HEK293 (cell line): ENCODE results near the gene GPR148.

ENCODE experiments used
- CTCF ChIA-PET: fragments of 350-600 bp; formaldehyde crosslinking; extraction: SDS; loops from one replicate; lab custom pipeline; 2021; ENCODE audit warnings: antibody characterized with exemption; lab: Yijun Ruan, JAX
- POLR2A ChIA-PET: fragments of 300-600 bp; formaldehyde crosslinking; extraction: SDS; loops from one replicate; lab custom pipeline; 2020; ENCODE audit warnings: antibody characterized with exemption, inconsistent platforms; lab: Yijun Ruan, JAX
- H3K27ac ChIP-seq: fragments of 200-500 bp; sonication (Bioruptor generic); 2 replicates; pipeline ENCODE4 v1.5.1; 2014; ENCODE audit warnings: low read depth, low read length, control low read depth, inconsistent platforms; ENCODE audit errors: extremely low read depth
- H3K36me3 ChIP-seq, 2 experiments: fragments of 200-500 bp in 1 of 2; sonication (Bioruptor generic) in 1 of 2; 1 replicate in 1 of 2; 2 replicates in 1 of 2; pipeline ENCODE4 v1.5.1; 2014 to 2017; ENCODE audit warnings: inconsistent platforms in 2 of 2, low read length in 2 of 2; ENCODE audit not compliant: control insufficient read depth in 2 of 2, insufficient read depth in 1 of 2
- H3K4me1 ChIP-seq: fragments of 200-500 bp; sonication (Bioruptor generic); 2 replicates; pipeline ENCODE4 v1.5.1; 2014; ENCODE audit warnings: mild to moderate bottlenecking, low read length, inconsistent platforms; ENCODE audit not compliant: control insufficient read depth, insufficient read depth
- H3K4me3 ChIP-seq: 2 replicates; pipeline ENCODE4 v1.5.1; 2011; ENCODE audit warnings: low read depth, mild to moderate bottlenecking, control low read depth, low read length, moderate library complexity
- H3K9me3 ChIP-seq: fragments of 200-500 bp; sonication (Bioruptor generic); 2 replicates; pipeline ENCODE4 v1.5.1; 2014; ENCODE audit warnings: low read depth, low read length, inconsistent platforms; ENCODE audit not compliant: control insufficient read depth, insufficient read depth
- BCL6B ChIP-seq: fragments of 450-650 bp; formaldehyde crosslinking; IDR thresholded peaks from 2 replicates; pipeline ENCODE4 v1.5.1; 2017; ENCODE audit warnings: missing biosample characterization, missing genetic modification characterization
- GFI1B ChIP-seq: fragments of 450-650 bp; formaldehyde crosslinking; IDR thresholded peaks from 2 replicates; pipeline ENCODE4 v1.5.1; 2016; ENCODE audit warnings: missing biosample characterization, missing genetic modification characterization
- GLI4 ChIP-seq: fragments of 450-650 bp; formaldehyde crosslinking; IDR thresholded peaks from 2 replicates; pipeline ENCODE4 v1.5.1; 2016; ENCODE audit warnings: missing biosample characterization, missing genetic modification characterization
- HOXC10 ChIP-seq: sonication (generic); formaldehyde crosslinking; IDR thresholded peaks from 2 replicates; pipeline ENCODE4 v1.8.1; 2023; ENCODE audit warnings: mild to moderate bottlenecking, missing genetic modification reagents
- IKZF3 ChIP-seq: fragments of 450-650 bp; IDR thresholded peaks from 2 replicates; pipeline ENCODE4 v1.5.0; 2018; ENCODE audit warnings: missing biosample characterization, mild to moderate bottlenecking, missing genetic modification characterization, moderate library complexity
- PATZ1 ChIP-seq: fragments of 450-650 bp; formaldehyde crosslinking; IDR thresholded peaks from 2 replicates; pipeline ENCODE4 v1.5.1; 2016; ENCODE audit warnings: missing biosample characterization, missing genetic modification characterization
- TCF7L2 ChIP-seq: IDR thresholded peaks from 2 replicates; pipeline ENCODE4 v1.6.1; 2011; ENCODE audit warnings: low read depth, mild to moderate bottlenecking, inconsistent platforms, low read length, moderate library complexity, borderline replicate concordance
- ZBTB48 ChIP-seq: fragments of 450-650 bp; formaldehyde crosslinking; IDR thresholded peaks from 2 replicates; pipeline ENCODE4 v1.5.1; 2016; ENCODE audit warnings: missing biosample characterization, missing genetic modification characterization
- ZFP3 ChIP-seq: fragments of 450-650 bp; formaldehyde crosslinking; IDR thresholded peaks from 2 replicates; pipeline ENCODE4 v1.5.1; 2016; ENCODE audit warnings: low read depth, missing biosample characterization, missing genetic modification characterization
- ZNF112 ChIP-seq: fragments of 450-650 bp; formaldehyde crosslinking; IDR thresholded peaks from 2 replicates; pipeline ENCODE4 v1.5.0; 2017; ENCODE audit warnings: missing biosample characterization, missing genetic modification characterization
- ZNF114 ChIP-seq: fragments of 450-650 bp; formaldehyde crosslinking; IDR thresholded peaks from 2 replicates; pipeline ENCODE4 v1.5.0; 2017; ENCODE audit warnings: missing biosample characterization, missing genetic modification characterization
- ZNF155 ChIP-seq: fragments of 450-650 bp; formaldehyde crosslinking; IDR thresholded peaks from 2 replicates; pipeline ENCODE4 v1.5.1; 2016; ENCODE audit warnings: missing biosample characterization, missing genetic modification characterization
- ZNF157 ChIP-seq: fragments of 450-650 bp; formaldehyde crosslinking; IDR thresholded peaks from 2 replicates; pipeline ENCODE4 v1.5.1; 2016; ENCODE audit warnings: missing biosample characterization, missing genetic modification characterization
- ZNF221 ChIP-seq: fragments of 450-650 bp; formaldehyde crosslinking; IDR thresholded peaks from 2 replicates; pipeline ENCODE4 v1.5.1; 2017; ENCODE audit warnings: missing biosample characterization, missing genetic modification characterization, borderline replicate concordance
- ZNF350 ChIP-seq: fragments of 450-650 bp; formaldehyde crosslinking; IDR thresholded peaks from 2 replicates; pipeline ENCODE4 v1.5.0; 2017; ENCODE audit warnings: missing biosample characterization, mild to moderate bottlenecking, missing genetic modification characterization
- ZNF521 ChIP-seq: fragments of 450-650 bp; formaldehyde crosslinking; IDR thresholded peaks from 2 replicates; pipeline ENCODE4 v1.5.1; 2017; ENCODE audit warnings: missing biosample characterization, mild to moderate bottlenecking, missing genetic modification characterization
- ZNF530 ChIP-seq: fragments of 450-650 bp; formaldehyde crosslinking; IDR thresholded peaks from 2 replicates; pipeline ENCODE4 v1.5.1; 2016; ENCODE audit warnings: low read depth, missing biosample characterization, missing genetic modification characterization
- ZNF555 ChIP-seq: fragments of 450-650 bp; formaldehyde crosslinking; conservative IDR thresholded peaks from 2 replicates; pipeline ENCODE4 v1.5.1; 2017; ENCODE audit warnings: missing biosample characterization, mild to moderate bottlenecking, missing genetic modification characterization, inconsistent platforms
- ZNF585B ChIP-seq: fragments of 450-650 bp; formaldehyde crosslinking; IDR thresholded peaks from 2 replicates; pipeline ENCODE4 v1.5.1; 2016; ENCODE audit warnings: missing biosample characterization, missing genetic modification characterization
- ZNF792 ChIP-seq: fragments of 450-650 bp; formaldehyde crosslinking; IDR thresholded peaks from 2 replicates; pipeline ENCODE4 v1.5.1; 2016; ENCODE audit warnings: missing biosample characterization, missing genetic modification characterization
- TF ChIP-seq, protein P1 (sequence below): fragments of 450-650 bp; formaldehyde crosslinking; IDR thresholded peaks from 2 replicates; pipeline ENCODE4 v1.5.1; 2016; ENCODE audit warnings: missing biosample characterization, missing genetic modification characterization, low read depth

The GPR148 gene

DNA sequence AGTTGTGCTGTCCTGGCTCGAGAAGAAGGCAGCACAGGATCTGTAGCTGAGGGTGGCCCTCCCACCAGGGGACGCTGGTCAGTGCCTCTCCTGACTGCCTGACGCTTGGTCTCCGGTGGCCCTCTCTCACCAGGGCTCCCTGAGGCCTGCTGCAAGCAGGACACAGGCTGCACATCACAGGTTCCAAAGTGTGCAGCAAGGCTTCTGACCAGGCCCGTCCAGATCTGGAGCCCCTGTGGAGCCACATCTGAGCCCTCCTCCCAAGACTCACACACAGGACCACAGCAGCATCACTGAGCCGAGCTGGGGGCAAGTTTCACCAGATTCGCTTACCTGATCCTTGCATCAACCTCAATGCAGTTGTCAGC, 38.5 kb downstream of the GPR148 start:
- H3K27ac ChIP-seq: no peak overlapping the region
- ChIA-PET POLR2A (no interaction called here), CTCF (interaction anchor here (0.6 kb wide), 1 partner anchor 780 kb away, joined by 3 read pairs; no protein-coding TSS in a partner anchor)
- no peaks in the 10 kb centered on the region for H3K4me1 ChIP-seq
- no peaks in the 10 kb centered on the region for H3K36me3 ChIP-seq
- TF ChIP-seq ZNF157 (tag by site-specific recombination) (no peak), HOXC10 (CRISPR knock-in tag) (no peak), ZNF221 (no peak), PATZ1 (tag by site-specific recombination) (no peak), TCF7L2 (no peak), IKZF3 (tag by site-specific recombination) (no peak), ZNF585B (no peak), ZNF555 (tag by site-specific recombination) (no peak), ZNF530 (no peak), ZNF521 (tag by site-specific recombination) (no peak), ZBTB48 (tag by site-specific recombination) (no peak), GLI4 (tag by site-specific recombination) (no peak), ZFP3 (tag by site-specific recombination) (no peak), ZNF350 (tag by site-specific recombination) (no peak), ZNF112 (tag by site-specific recombination) (no peak), BCL6B (no peak), GFI1B (tag by site-specific recombination) (no peak), ZNF792 (tag by site-specific recombination) (no peak)
- H3K9me3 ChIP-seq: no peaks in the 10 kb centered on the region
- H3K4me3 ChIP-seq: no peak overlapping the region

- H3K4me3 ChIP-seq: no peak overlapping the region
- ChIA-PET POLR2A (no interaction called here), CTCF (no interaction called here)
- no peaks in the 10 kb centered on the region for H3K36me3 ChIP-seq
- no peak overlapping the region for H3K27ac ChIP-seq
- no peaks in the 10 kb centered on the region for H3K4me1 ChIP-seq
- no peaks in the 10 kb centered on the region for H3K9me3 ChIP-seq
- TF ChIP-seq, protein P1, sequence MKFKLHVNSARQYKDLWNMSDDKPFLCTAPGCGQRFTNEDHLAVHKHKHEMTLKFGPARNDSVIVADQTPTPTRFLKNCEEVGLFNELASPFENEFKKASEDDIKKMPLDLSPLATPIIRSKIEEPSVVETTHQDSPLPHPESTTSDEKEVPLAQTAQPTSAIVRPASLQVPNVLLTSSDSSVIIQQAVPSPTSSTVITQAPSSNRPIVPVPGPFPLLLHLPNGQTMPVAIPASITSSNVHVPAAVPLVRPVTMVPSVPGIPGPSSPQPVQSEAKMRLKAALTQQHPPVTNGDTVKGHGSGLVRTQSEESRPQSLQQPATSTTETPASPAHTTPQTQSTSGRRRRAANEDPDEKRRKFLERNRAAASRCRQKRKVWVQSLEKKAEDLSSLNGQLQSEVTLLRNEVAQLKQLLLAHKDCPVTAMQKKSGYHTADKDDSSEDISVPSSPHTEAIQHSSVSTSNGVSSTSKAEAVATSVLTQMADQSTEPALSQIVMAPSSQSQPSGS (tag by site-specific recombination): no peak
- no peak for TF ChIP-seq ZNF155 (tag by site-specific recombination)
- no peak for TF ChIP-seq ZNF112 (tag by site-specific recombination)
- TF ChIP-seq ZNF114: no peak
These were observed 39.5 kb downstream of the GPR148 start for GRCh38 chr2:130768191-130768855.
